Heart left ventricle (tissue), 16 donors: Measurements from ENCODE around the gene RERG. TPM values are rescaled to one million over a fixed set of nuclear protein-coding genes. Genes with fewer than 3 reads are reported as not detected.
"Not testable (repeated sequence)": the region's sequence is repeated elsewhere in the genome, so short reads cannot be mapped to it uniquely, and the experiment has no call there.

Experiments used
- ATAC-seq, 4 donors: fragments of 200-7000 bp; cut with Tn5 transposase; one replicate each; pipeline ENCODE4 v1.9.1; 2020 to 2022; ENCODE audit warnings: moderate library complexity in 4 of 4, mild to moderate bottlenecking in 3 of 4, moderate number of reproducible peaks in 1 of 4
- DNase-seq, 5 donors: peaks; one replicate each; pipeline ENCODE4 v3.0.0-alpha.2; 2020
- H3K27ac ChIP-seq, 12 donors: fragments of 200-600 bp; sonication (generic) in 4 of 12; one replicate each; pipeline versions ENCODE4 v1.5.0 to v1.8.0; 2016 to 2022; ENCODE audit warnings: mild to moderate bottlenecking in 2 of 12
- H3K27me3 ChIP-seq, 9 donors: fragments of 200-600 bp; sonication (generic) in 2 of 9; one replicate each; pipeline versions ENCODE4 v1.5.1 to v1.8.0; 2016 to 2022; ENCODE audit warnings: mild to moderate bottlenecking in 3 of 9
- H3K36me3 ChIP-seq, 9 donors: fragments of 200-600 bp; sonication (generic) in 2 of 9; one replicate each; pipeline versions ENCODE4 v1.5.0 to v1.8.0; 2018 to 2022; ENCODE audit warnings: mild to moderate bottlenecking in 2 of 9
- H3K4me1 ChIP-seq, 12 donors: fragments of 200-600 bp; sonication (generic) in 4 of 12; one replicate each; pipeline versions ENCODE4 v1.5.0 to v1.8.0; 2016 to 2022; ENCODE audit warnings: mild to moderate bottlenecking in 3 of 12
- H3K4me3 ChIP-seq, 12 donors: fragments of 200-600 bp; sonication (generic) in 4 of 12; one replicate each; pipeline versions ENCODE4 v1.5.0 to v1.8.0; 2017 to 2022; ENCODE audit warnings: mild to moderate bottlenecking in 9 of 12, moderate library complexity in 4 of 12
- H3K9me3 ChIP-seq, 12 donors: fragments of 200-600 bp; sonication (generic) in 4 of 12; one replicate each; pipeline versions ENCODE4 v1.5.0 to v1.8.0; 2016 to 2022; ENCODE audit warnings: mild to moderate bottlenecking in 1 of 12
- POLR2A ChIP-seq, 2 donors: fragments of 450-650 bp; IDR thresholded peaks; one replicate each; pipeline ENCODE4 v1.6.1; 2017; ENCODE audit warnings: antibody characterized with exemption in 2 of 2, mild to moderate bottlenecking in 2 of 2, moderate library complexity in 2 of 2
- WGBS, 4 donors: extraction: QIAGEN DNeasy Blood & Tissue Kit in 2 of 4; methylation state at CpG; one replicate each; pipeline versions ENCODE4 v1.1.5 to v1.1.7; 2013 to 2018; 5-methylcytosine and 5-hydroxymethylcytosine counted together
- intact Hi-C, 10 donors: fragments of 100-400 bp; cut with DNase I; formaldehyde crosslinking; loops; one replicate each; pipeline versions ENCODE4 v1.11.1 to v1.14.2; 2022
- polyA plus RNA-seq, 2 donors: library from polyadenylated mRNA; stranded (reverse); fragments of 200-250 nt; gene quantifications; one replicate each; pipeline ENCODE4 v1.2.3, GENCODE V29; 2013
- total RNA-seq, 9 donors: library from RNA; depleted of rRNA in 2 of 9; stranded (reverse); fragments of >200 nt in 2 of 9; fragmentation: NEBNext Ultra II Directional in 3 of 9; extraction: Animal tissue kit (Norgen Biotek cat#: 25700) in 3 of 9; gene quantifications; one replicate each; pipeline versions ENCODE4 v1.1.0 to v1.2.4, GENCODE V29; 2016 to 2023
- TF ChIP-seq, protein P1 (sequence below), 12 donors: fragments of 200-600 bp; sonication (generic) in 4 of 12; IDR thresholded peaks; one replicate each; pipeline versions ENCODE4 v1.5.0 to v1.8.0; 2018 to 2022; ENCODE audit warnings: antibody characterized with exemption in 12 of 12, mild to moderate bottlenecking in 5 of 12
- donor health status: ischemic (EF 13 %, LVEDD 7.1; RV severe dilation, severe dysfunction).
- donor health status: healthy with polysubstance abuse.
- donor health status: DM: no; HTN: yes; CAD: no.
- donor health status: DM: no; HTN: no; CAD: no.
- donor health status: ischemic (EF 25% LVEDD 6.9; RV normal size, moderate dysfunction).
- donor health status: ischemic (EF 25% LVEDD 5.7; RV mildly dilated, moderate dysfunction).
- donor health status: healthy.
- donor health status: DM: yes; HTN: yes; CAD: no.
- donor health status: ischemic (EF 35%, LVEDD 5.7; RV mildly dilated, moderate dysfunction).
- donor health status: nonischemic (EF 11% LVEDD 7.7; RV severe dilation, severe dysfunction).
- donor health status: DM: yes; HTN: yes; CAD: no.
- donor health status: PGD.
- donor health status: ischemic (EF 29% LVEDD 5.4; RV normal size, mild dysfunction).
- donor health status: nonischemic (EF 23%, LVEDD 6.1; RV moderate dilation, normal function).

RERG gene
- total and polyA plus RNA-seq, 11 donors: 2.9 to 17.7 (median 4.2) TPM

DNA sequence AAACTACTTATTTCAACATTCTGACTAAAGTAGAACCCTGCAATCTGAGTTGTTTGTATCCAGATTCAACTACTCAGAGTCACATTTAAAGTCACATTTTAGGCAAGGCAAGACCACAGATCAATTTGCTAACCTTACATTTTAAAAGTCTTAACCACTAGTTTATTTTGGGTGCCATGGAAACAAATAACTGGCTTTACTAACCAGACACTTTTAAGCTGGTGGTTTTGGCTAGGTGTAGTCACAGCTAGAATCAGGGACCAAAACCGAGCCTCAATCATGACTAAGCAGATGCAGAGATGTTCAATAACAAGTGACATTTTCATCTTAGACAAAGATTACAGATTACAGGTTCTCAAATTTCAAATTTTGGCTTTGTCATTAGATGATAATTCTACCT lies 133.1 kb downstream of the RERG start:
- no peaks in the 10 kb centered on the region for H3K9me3 ChIP-seq
- H3K27me3 ChIP-seq: no peaks in the 10 kb centered on the region
- H3K27ac ChIP-seq: no peak overlapping the region
- intact Hi-C loops: no loop called here
- H3K4me1 ChIP-seq: no peaks in the 10 kb centered on the region
- H3K36me3 ChIP-seq: no peaks in the 10 kb centered on the region
- no peak overlapping the region for H3K4me3 ChIP-seq
- 62 to 71% (median 70%) methylated on average over 1 of the region's 1 CpG for WGBS, 4 donors
- DNase-seq (no peak), ATAC-seq (no peak)
- no peak for TF ChIP-seq POLR2A (IDR thresholded peaks at IDR 0.05)
- TF ChIP-seq, protein P1, sequence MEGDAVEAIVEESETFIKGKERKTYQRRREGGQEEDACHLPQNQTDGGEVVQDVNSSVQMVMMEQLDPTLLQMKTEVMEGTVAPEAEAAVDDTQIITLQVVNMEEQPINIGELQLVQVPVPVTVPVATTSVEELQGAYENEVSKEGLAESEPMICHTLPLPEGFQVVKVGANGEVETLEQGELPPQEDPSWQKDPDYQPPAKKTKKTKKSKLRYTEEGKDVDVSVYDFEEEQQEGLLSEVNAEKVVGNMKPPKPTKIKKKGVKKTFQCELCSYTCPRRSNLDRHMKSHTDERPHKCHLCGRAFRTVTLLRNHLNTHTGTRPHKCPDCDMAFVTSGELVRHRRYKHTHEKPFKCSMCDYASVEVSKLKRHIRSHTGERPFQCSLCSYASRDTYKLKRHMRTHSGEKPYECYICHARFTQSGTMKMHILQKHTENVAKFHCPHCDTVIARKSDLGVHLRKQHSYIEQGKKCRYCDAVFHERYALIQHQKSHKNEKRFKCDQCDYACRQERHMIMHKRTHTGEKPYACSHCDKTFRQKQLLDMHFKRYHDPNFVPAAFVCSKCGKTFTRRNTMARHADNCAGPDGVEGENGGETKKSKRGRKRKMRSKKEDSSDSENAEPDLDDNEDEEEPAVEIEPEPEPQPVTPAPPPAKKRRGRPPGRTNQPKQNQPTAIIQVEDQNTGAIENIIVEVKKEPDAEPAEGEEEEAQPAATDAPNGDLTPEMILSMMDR (IDR thresholded peaks at IDR 0.05): no peak

DNA sequence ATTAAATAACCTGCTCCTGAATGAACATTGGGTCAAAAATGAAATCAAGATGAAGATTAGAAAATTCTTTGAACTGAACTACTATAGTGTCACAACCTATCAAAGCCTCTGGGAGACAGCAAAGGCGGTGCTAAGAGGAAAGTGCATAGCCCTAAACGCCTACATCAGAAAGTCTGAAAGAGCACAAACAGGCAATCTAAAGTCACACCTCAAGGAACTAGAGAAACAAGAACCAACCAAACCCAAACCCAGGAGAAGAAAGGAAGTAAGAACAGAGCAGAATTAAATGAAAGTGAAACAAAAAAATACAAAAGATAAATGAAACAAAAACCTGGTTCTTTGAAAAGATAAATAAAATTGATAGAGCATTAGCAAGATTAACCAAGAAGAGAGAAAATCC lies 143.5 kb downstream of the RERG start:
- DNase-seq, H3K27ac ChIP-seq, H3K9me3 ChIP-seq, H3K36me3 ChIP-seq, H3K4me1 ChIP-seq, H3K4me3 ChIP-seq, H3K27me3 ChIP-seq, ATAC-seq, intact Hi-C loops: not testable (repeated sequence)
- WGBS, 4 donors: 67 to 78% (median 71%) methylated on average over 2 of the region's 2 CpGs

DNA sequence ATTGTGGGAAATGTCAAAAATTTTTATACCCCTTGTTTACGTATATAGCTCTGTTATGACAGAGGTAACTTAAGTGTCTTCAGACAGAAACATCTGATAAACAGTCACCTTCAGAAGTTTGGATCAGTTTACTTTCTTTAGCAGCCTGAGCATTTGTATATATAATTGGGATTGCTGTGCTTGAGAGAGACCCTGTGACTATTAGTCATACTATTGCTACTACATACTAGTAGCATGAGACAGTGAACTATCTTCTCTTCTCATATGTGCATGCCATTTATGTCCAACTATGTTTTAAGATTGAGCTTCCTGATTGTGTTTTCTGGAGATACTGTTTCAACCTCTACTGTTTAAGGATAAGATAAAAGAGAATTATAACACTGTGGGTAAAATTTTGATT lies 146.9 kb downstream of the RERG start:
- Histone ChIP-seq H3K27me3 (no peaks in the 10 kb centered on the region), H3K36me3 (no peaks in the 10 kb centered on the region), H3K9me3 (peaks cover 0 to 6% (median 0%) of the 10 kb centered on the region in 12 donors), H3K4me1 (no peaks in the 10 kb centered on the region), H3K4me3 (no peak overlapping the region), H3K27ac (no peak overlapping the region)
- no peak for TF ChIP-seq POLR2A (IDR thresholded peaks at IDR 0.05)
- TF ChIP-seq, protein P1 (IDR thresholded peaks at IDR 0.05): no peak
- 84 to 100% (median 89%) methylated on average over 1 of the region's 1 CpG for WGBS, 4 donors
- no peak for DNase-seq
- intact Hi-C loops: no loop called here
- ATAC-seq: no peak

- no peaks in the 10 kb centered on the region for H3K4me1 ChIP-seq
- H3K36me3 ChIP-seq: no peaks in the 10 kb centered on the region
- DNase-seq: no peak
- no peak overlapping the region for H3K27ac ChIP-seq
- no peak for ATAC-seq
- intact Hi-C loops: no loop called here
- H3K27me3 ChIP-seq: no peaks in the 10 kb centered on the region
- H3K4me3 ChIP-seq: no peak overlapping the region
- 96 to 100% (median 98%) methylated on average over 1 of the region's 1 CpG for WGBS, 4 donors
- H3K9me3 ChIP-seq: peaks cover 0 to 4% (median 0%) of the 10 kb centered on the region in 12 donors
- TF ChIP-seq, protein P1 (IDR thresholded peaks at IDR 0.05): no peak
Measured at GRCh38 chr12:15059123-15059522, 162.1 kb downstream of the RERG start.

Other genes starting within 250 kb of the RERG start
- gene PDE6H, start 248.4 kb downstream of the RERG start, total RNA-seq: not detected
- gene PDE6H, start 248.4 kb downstream of the RERG start, polyA plus RNA-seq: not detected
- 1 to 10 TPM in 2 of 9 donors, under 1 TPM in 7; 0.20 to 9.3 (median 0.62) TPM for gene PTPRO, start 101.1 kb upstream of the RERG start, total RNA-seq
- under 1 TPM; 0.27 to 0.33 TPM for gene PTPRO, start 101.1 kb upstream of the RERG start, polyA plus RNA-seq